Measurements from ENCODE around the gene LRIF1.

DNA sequence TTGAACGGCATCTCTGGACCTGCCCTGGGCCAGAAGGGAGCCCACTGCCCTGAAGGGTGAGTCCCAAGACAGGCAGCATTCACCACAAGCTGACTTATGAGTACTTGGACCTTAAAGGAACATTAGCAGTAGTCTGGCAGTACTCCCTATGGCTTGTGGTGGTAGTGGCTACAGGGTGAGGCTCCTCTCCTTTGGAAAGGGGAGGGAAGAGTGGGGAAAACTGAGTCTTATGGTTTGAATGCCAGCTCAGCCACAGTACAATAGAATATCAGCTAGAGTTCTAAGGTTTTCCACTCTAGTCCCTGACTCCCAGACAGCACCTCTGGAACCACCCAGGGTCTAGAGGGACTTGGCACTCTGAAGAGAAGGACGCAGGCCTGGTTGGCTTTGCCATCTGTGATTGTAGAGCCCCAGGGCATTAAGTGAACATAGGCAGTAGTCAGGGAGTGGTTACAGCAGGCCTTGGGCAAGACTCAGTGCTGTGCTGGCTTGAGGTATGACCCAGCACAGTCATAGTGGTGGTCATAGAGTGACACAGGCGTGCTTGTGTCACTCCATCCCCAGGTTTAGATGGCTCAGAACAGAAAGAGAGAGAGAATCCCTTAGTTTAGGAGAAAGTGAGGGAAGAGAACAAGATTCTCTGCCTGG is 59.7 kb downstream of the LRIF1 start:
- TF ChIP-seq, protein P1, sequence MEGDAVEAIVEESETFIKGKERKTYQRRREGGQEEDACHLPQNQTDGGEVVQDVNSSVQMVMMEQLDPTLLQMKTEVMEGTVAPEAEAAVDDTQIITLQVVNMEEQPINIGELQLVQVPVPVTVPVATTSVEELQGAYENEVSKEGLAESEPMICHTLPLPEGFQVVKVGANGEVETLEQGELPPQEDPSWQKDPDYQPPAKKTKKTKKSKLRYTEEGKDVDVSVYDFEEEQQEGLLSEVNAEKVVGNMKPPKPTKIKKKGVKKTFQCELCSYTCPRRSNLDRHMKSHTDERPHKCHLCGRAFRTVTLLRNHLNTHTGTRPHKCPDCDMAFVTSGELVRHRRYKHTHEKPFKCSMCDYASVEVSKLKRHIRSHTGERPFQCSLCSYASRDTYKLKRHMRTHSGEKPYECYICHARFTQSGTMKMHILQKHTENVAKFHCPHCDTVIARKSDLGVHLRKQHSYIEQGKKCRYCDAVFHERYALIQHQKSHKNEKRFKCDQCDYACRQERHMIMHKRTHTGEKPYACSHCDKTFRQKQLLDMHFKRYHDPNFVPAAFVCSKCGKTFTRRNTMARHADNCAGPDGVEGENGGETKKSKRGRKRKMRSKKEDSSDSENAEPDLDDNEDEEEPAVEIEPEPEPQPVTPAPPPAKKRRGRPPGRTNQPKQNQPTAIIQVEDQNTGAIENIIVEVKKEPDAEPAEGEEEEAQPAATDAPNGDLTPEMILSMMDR (IDR thresholded peaks at IDR 0.05): no peak
- no peak for TF ChIP-seq POLR2A (IDR thresholded peaks at IDR 0.05)

All from Peyer's patch (tissue), 4 donors.